Measurements from ENCODE around the gene EFCAB13.
"Not testable (repeated sequence)": the region's sequence is repeated elsewhere in the genome, so short reads cannot be mapped to it uniquely, and the experiment has no call there.

The EFCAB13 gene

GRCh38 chr17:47427985-47428384, 104.2 kb downstream of the EFCAB13 start:
- no peak for DNase-seq

- not testable (repeated sequence) for DNase-seq
These were observed 108.5 kb downstream of the EFCAB13 start for GRCh38 chr17:47432240-47432639.

- no peak for DNase-seq
These were observed 141.4 kb downstream of the EFCAB13 start for GRCh38 chr17:47465165-47465564.

GRCh38 chr17:47466976-47467375, 143.2 kb downstream of the EFCAB13 start:
- DNase-seq, result not testable (repeated sequence)

- no peak for DNase-seq
These were observed 147.1 kb downstream of the EFCAB13 start for GRCh38 chr17:47470836-47471235.

GRCh38 chr17:47472073-47472472, 148.3 kb downstream of the EFCAB13 start:
- not testable (repeated sequence) for DNase-seq
